HS-27A (cell line): Measurements from ENCODE around the gene NOP9.
"Not testable (repeated sequence)": the region's sequence is repeated elsewhere in the genome, so short reads cannot be mapped to it uniquely, and the experiment has no call there.

Source experiments
- DNase-seq: peaks from one replicate; pipeline ENCODE4 v3.0.0-alpha.2; 2012; ENCODE audit warnings: low read depth, missing footprints

The NOP9 gene

GRCh38 chr14:24310265-24310645 is 10.6 kb downstream of the NOP9 start:
- no peak for DNase-seq

- no peak for DNase-seq
These were observed 11.3 kb downstream of the NOP9 start, which contains the start of gene LTB4R for GRCh38 chr14:24310646-24311604. Gene LTB4R, plus strand, starts transcription at chr14:24311502. Its CDS starts 4,150 bp downstream, at chr14:24315652.

GRCh38 chr14:24311837-24312615 is 12.4 kb downstream of the NOP9 start:
- no peak for DNase-seq

DNA sequence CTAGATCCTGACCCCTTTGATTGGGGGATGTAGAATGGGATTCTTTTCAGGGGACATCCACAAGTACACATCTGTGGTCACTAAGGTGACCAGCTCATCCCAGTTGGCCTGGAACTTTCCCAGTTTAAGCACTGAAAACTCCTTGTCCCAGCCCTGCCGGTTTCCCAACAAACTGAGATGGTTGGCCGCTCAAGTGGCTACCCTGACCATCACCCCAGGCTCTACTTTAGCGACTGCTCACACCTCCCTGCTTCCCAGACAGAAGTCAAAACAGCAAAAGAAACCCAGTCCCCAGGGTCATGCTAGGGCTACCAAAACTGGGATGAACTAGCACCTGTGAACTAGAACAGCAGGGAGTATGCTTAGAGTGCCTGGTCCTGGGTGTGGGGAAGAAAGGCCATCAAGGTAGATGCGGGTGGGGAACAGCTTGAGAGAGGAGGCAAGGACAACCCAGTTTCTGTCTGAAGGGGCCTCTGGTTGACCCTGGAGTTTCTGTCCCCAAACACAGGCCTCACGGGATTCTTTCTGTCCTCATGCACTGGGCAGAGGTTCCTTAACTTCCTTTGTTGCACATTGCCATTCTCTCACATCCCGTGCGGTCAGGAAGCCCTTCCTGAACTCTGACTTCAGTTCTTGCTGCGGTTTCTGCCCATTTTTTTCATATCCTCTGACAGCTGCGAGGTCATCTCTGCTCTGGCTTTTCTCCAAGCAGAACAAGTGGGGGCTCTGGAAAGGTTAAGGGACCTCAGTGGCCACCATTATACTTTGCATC is 13.3 kb downstream of the NOP9 start:
- DNase-seq: no peak

- no peak for DNase-seq
These were observed 14.3 kb downstream of the NOP9 start for GRCh38 chr14:24313913-24314312.

GRCh38 chr14:24314377-24315193 is 14.9 kb downstream of the NOP9 start:
- DNase-seq: no peak

- DNase-seq: no peak
These were observed 15.7 kb downstream of the NOP9 start for GRCh38 chr14:24315243-24315806.

DNA sequence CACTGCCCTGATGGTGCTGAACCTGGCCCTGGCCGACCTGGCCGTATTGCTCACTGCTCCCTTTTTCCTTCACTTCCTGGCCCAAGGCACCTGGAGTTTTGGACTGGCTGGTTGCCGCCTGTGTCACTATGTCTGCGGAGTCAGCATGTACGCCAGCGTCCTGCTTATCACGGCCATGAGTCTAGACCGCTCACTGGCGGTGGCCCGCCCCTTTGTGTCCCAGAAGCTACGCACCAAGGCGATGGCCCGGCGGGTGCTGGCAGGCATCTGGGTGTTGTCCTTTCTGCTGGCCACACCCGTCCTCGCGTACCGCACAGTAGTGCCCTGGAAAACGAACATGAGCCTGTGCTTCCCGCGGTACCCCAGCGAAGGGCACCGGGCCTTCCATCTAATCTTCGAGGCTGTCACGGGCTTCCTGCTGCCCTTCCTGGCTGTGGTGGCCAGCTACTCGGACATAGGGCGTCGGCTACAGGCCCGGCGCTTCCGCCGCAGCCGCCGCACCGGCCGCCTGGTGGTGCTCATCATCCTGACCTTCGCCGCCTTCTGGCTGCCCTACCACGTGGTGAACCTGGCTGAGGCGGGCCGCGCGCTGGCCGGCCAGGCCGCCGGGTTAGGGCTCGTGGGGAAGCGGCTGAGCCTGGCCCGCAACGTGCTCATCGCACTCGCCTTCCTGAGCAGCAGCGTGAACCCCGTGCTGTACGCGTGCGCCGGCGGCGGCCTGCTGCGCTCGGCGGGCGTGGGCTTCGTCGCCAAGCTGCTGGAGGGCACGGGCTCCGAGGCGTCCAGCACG is 16.4 kb downstream of the NOP9 start:
- no peak for DNase-seq

- no peak for DNase-seq
These were observed 16.9 kb downstream of the NOP9 start for GRCh38 chr14:24316597-24316950.

- no peak for DNase-seq
These were observed 17.7 kb downstream of the NOP9 start for GRCh38 chr14:24317141-24317928.

- no peak for DNase-seq
These were observed 21.7 kb downstream of the NOP9 start for GRCh38 chr14:24321212-24321975.

GRCh38 chr14:24322672-24323071 is 23.0 kb downstream of the NOP9 start:
- DNase-seq: no peak

- DNase-seq: no peak
These were observed 23.7 kb downstream of the NOP9 start for GRCh38 chr14:24323341-24323740.

- no peak for DNase-seq
These were observed 24.4 kb downstream of the NOP9 start for GRCh38 chr14:24324024-24324423.

- DNase-seq: no peak
These were observed 25.4 kb downstream of the NOP9 start for GRCh38 chr14:24325041-24325530.

- DNase-seq: no peak
These were observed 26.3 kb downstream of the NOP9 start for GRCh38 chr14:24325963-24326362.

GRCh38 chr14:24327303-24327702 is 27.7 kb downstream of the NOP9 start:
- DNase-seq: no peak

GRCh38 chr14:24327914-24328313 is 28.3 kb downstream of the NOP9 start:
- DNase-seq: not testable (repeated sequence)
